ENCODE data around the gene SEMA4G. TPM values are rescaled to one million over a fixed set of nuclear protein-coding genes. Genes with fewer than 3 reads are reported as not detected.

The SEMA4G gene
- total and polyA plus RNA-seq, 2 of the 8 experiments (the other 6 are each of a cell fraction or from before 2014, with no cell fraction given), result 7.1 to 18.2 TPM

- TF ChIP-seq CTCF (IDR thresholded peaks at IDR 0.05; ENCODE audit: control extremely low read depth in 1 of 3, insufficient read depth in 1 of 3, low read depth in 1 of 3, low read length in 3 of 3) (no peak), RAD21 (IDR thresholded peaks at IDR 0.05 in 1 of 2, conservative IDR thresholded peaks at IDR 0.05 in 1 of 2; ENCODE audit: low read depth in 2 of 2, low read length in 2 of 2) (no peak), CREB1 (IDR thresholded peaks at IDR 0.05) (no peak)
Observed at GRCh38 chr10:100978121-100978900, 9.0 kb downstream of the SEMA4G start (continued).

Data from H1 (cell line).